Measurements from ENCODE around the gene WNT3A.
"Not testable (repeated sequence)": the region's sequence is repeated elsewhere in the genome, so short reads cannot be mapped to it uniquely, and the experiment has no call there.

Gene WNT3A

DNA sequence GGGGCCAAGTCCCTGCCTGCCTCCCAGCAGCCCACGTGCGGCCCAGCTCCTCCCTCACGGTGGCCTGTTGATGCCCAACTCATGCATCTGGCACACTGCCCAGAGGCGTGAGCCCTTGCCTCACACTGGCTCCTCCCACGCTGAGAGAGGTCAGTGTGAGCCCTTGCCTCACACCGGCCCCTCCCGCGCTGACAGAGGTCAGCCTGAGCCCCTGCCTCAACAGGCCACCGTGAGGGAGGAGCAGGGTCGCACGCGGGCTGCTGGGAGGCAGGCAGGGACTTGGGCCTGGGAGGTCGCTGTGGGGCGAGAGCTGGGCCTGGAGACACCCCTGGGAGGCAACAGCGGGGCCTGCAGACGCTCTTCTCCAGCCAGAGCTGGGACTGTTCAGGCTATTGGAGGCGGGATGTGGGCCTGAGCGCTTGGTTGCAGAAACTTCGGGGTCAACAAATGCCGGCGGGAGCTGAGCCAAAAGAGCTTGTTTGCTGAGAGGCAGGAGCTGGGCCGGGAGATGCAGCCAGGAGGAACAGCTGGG is 33.9 kb upstream of the WNT3A start:
- H3K27me3 ChIP-seq (replicated peaks; ENCODE audit: control insufficient read depth, insufficient read depth, low read length); DNase-seq (ENCODE audit: low read depth); H3K9ac ChIP-seq (ENCODE audit: low read length); H3K4me3 ChIP-seq (ENCODE audit: low read length); H3K9me3 ChIP-seq (ENCODE audit: control insufficient read depth, low read length); H3K36me3 ChIP-seq (ENCODE audit: control insufficient read depth, insufficient read depth, low read length, severe bottlenecking); H3K4me1 ChIP-seq (ENCODE audit: control insufficient read depth, insufficient read depth, low read length): not testable (repeated sequence)

DNA sequence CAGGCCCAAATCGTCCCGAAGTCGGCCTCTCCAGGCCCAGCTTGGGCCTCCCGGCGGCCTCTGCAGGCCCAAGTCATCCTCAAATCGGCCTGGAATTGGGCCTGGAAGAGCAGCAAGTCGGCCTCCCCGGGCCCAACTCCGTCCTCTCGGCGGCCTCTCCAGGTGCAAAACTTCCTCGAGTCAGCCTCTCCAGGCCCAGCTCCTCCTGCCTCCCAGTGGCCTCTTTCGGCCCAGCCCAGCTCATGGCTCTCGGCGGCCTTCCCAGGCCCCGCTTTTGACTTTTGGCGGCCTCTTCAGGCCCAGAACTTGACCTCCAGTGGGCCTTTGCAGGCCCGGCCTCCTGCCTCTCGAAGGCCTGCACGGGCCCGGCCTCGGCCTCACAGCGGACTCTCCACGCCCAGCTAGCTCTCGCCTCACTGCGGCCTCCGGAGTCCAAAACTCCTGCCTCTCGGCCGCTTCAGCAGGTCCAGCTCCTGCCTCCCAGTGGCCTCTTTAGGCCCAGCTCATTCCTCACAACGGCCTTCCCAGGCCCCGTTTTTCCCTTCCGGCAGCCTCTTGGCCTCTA is 33.0 kb upstream of the WNT3A start:
- H3K4me3 ChIP-seq (ENCODE audit: low read length); H3K9me3 ChIP-seq (ENCODE audit: control insufficient read depth, low read length); DNase-seq (ENCODE audit: low read depth); H3K27me3 ChIP-seq (replicated peaks; ENCODE audit: control insufficient read depth, insufficient read depth, low read length); H3K9ac ChIP-seq (ENCODE audit: low read length); H3K36me3 ChIP-seq (ENCODE audit: control insufficient read depth, insufficient read depth, low read length, severe bottlenecking); H3K4me1 ChIP-seq (ENCODE audit: control insufficient read depth, insufficient read depth, low read length): not testable (repeated sequence)

DNA sequence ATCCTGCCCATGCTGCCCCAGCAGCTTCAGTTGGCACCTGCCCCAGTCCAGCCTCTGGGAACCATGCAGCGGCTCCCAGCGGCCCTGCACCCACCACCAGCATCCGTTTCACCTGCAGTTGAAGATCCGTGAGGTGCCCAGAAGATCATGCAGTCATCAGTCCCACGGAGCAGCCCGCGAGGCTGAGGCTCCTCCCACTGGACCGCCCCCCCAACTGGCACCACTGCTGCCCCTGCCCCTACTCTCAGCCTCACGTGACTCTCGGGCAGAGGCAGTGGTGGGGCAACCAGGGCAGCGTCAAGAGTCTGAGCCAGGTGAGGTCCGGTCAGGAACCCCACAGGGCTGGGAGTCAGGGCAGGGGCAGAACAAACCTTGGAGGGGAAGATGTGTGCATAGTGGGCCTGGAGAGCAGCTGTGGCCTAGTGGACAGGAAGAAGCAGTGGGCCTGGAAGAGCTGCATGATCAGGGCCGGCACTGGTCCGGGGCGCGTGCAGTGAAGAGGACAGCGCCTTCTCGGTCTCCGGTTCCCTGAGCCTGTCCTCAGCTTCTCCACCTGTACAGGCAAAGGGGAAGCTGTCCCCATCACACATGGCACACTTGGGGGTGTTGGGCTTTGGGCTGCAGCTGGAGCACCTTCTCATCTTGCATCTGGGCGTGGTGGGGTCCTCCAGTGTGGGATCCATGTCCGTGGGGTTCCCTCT is 31.1 kb upstream of the WNT3A start:
- not testable (repeated sequence) for H3K9ac ChIP-seq (ENCODE audit: low read length); H3K36me3 ChIP-seq (ENCODE audit: control insufficient read depth, insufficient read depth, low read length, severe bottlenecking); DNase-seq (ENCODE audit: low read depth); H3K4me1 ChIP-seq (ENCODE audit: control insufficient read depth, insufficient read depth, low read length); H3K4me3 ChIP-seq (ENCODE audit: low read length); H3K27me3 ChIP-seq (replicated peaks; ENCODE audit: control insufficient read depth, insufficient read depth, low read length); H3K9me3 ChIP-seq (ENCODE audit: control insufficient read depth, low read length)

DNA sequence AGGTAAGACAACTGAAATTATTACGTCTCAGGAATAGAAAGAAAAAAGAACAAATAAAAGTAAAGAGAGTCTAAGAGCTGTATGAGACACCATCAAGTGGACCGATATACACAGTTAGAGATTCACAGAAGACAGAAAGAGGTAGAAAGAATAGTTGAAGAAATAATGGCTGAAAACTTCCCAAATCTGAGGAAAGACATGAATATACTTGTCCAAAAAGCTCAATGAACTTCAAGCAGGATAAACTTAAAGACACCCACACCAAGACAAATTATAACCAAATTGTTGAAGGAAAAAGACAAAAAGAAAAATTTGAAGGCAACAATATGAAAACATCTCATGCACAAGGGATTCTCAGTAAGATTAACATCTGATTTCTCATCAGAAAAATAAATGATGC is 19.6 kb upstream of the WNT3A start:
- Histone ChIP-seq H3K36me3 (ENCODE audit: control insufficient read depth, insufficient read depth, low read length, severe bottlenecking) (no peaks in the 10 kb centered on the region), H3K4me3 (ENCODE audit: low read length) (no peak overlapping the region), H3K9me3 (ENCODE audit: control insufficient read depth, low read length) (peaks cover 21% of the 10 kb centered on the region), H3K27me3 (replicated peaks; ENCODE audit: control insufficient read depth, insufficient read depth, low read length) (no peaks in the 10 kb centered on the region), H3K4me1 (ENCODE audit: control insufficient read depth, insufficient read depth, low read length) (no peaks in the 10 kb centered on the region), H3K9ac (ENCODE audit: low read length) (no peak overlapping the region)
- no peak for DNase-seq (ENCODE audit: low read depth)

DNA sequence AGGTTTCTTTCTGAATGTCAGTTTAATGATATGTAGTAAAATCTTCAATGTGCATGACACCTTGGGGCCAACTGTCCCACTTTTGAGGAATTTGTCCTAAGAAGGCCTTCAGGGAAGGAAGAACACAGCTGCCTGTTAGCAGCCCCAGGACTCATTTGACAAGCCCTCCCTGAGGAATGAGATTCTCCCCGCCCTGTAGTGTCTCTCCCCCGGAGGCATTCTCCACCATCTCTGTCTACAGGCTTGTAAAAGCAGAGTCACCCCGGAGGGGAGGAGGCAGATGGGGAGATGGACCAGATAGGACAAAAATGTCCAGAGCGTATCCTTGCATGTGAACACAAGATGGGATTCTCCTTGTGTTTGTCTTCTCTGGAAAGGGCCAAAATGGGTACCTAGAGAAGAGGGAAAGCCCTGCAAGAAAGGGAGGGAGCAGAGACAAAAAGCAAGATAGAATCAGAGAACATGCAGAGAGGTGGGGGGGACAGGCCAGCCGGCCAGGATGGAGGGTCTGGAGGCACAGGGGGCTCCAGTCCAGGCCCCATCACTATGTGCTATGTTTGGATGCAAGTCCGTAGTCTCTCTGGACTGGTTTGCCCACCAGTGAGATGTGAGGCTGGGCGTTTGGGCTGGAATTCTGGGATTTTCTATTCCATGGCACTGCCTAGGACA is 12.0 kb upstream of the WNT3A start:
- peaks cover 17% of the 10 kb centered on the region for H3K27me3 ChIP-seq (replicated peaks; ENCODE audit: control insufficient read depth, insufficient read depth, low read length)
- no peak overlapping the region for H3K9ac ChIP-seq (ENCODE audit: low read length)
- no peaks in the 10 kb centered on the region for H3K4me1 ChIP-seq (ENCODE audit: control insufficient read depth, insufficient read depth, low read length)
- H3K9me3 ChIP-seq (ENCODE audit: control insufficient read depth, low read length) = peaks cover 30% of the 10 kb centered on the region
- H3K36me3 ChIP-seq (ENCODE audit: control insufficient read depth, insufficient read depth, low read length, severe bottlenecking) = no peaks in the 10 kb centered on the region
- no peak overlapping the region for H3K4me3 ChIP-seq (ENCODE audit: low read length)
- no peak for DNase-seq (ENCODE audit: low read depth)

DNA sequence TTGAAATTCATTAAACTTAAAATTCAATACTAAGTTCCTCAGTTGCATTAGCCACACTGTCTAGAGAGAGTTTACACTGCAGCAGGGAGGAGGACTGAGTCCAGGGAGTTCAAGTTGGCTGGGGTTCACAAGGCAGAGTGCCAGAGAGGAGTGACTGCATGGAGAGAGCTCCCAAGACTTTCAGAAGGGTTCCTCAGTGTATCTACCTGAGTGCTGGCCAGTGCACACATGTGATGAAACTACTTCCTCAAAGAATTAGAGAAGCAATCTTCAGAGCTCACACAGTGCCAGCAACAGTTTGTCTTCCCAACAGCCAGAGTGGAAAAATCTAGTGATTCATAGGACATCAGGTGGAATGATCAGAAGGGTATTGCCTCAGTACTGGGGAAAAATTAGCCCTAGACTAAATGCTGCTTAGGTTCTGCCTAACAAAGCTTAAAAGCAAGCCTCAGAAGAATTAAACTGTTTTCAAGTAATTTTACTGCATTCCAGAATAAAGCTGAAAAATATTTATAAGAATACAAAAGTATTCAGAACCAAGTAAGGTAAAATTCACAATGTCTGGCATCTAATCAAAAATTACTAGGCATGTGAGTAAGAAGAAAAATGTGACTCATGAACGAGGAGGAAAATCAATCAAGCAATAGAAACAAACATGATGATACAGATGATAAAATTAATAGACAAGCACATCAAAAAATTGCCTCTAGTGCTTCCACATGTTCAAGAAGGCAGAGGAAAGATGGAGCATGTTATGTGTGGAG is 10.4 kb upstream of the WNT3A start:
- DNase-seq (ENCODE audit: low read depth) = no peak

DNA sequence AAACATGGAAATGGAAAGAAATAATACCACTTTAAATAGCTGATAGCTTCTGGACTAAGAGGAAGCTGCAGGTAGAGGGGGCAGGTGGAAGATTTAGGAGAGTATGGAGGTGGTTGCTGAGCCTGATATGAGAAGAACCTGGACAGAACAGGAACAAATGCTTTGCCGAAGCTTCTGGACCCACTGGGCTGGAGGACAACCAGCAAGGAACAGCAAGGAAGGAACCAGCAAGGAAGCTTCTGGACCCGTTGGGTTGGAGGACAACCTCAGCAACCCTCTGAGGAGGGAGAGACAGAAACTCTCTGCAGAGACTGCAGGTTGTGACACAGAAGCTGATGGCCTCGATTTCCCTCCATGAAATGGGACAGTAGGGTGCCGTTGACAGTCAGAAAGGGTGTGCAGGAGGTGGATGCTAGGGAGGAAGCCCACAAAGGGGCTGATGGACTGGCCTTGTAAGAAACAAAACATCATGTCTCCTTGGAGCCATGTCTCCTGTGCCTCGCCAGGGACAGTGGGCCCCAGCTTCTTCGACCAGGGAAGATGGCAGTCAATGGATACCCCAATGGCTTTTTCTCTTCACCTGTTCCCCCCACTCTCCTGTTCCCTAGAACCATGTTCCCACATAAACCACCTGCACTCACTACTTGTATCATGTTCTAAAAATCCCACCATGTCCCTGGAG is 8.3 kb upstream of the WNT3A start:
- no peaks in the 10 kb centered on the region for H3K4me1 ChIP-seq (ENCODE audit: control insufficient read depth, insufficient read depth, low read length)
- H3K9me3 ChIP-seq (ENCODE audit: control insufficient read depth, low read length) = peaks cover 18% of the 10 kb centered on the region
- DNase-seq (ENCODE audit: low read depth) = no peak
- no peak overlapping the region for H3K4me3 ChIP-seq (ENCODE audit: low read length)
- peaks cover 49% of the 10 kb centered on the region for H3K27me3 ChIP-seq (replicated peaks; ENCODE audit: control insufficient read depth, insufficient read depth, low read length)
- no peak overlapping the region for H3K9ac ChIP-seq (ENCODE audit: low read length)
- H3K36me3 ChIP-seq (ENCODE audit: control insufficient read depth, insufficient read depth, low read length, severe bottlenecking) = no peaks in the 10 kb centered on the region

More for the DNA sequence above, 10.4 kb upstream of the WNT3A start:
- no peaks in the 10 kb centered on the region for H3K4me1 ChIP-seq (ENCODE audit: control insufficient read depth, insufficient read depth, low read length)
- H3K27me3 ChIP-seq (replicated peaks; ENCODE audit: control insufficient read depth, insufficient read depth, low read length) = peaks cover 31% of the 10 kb centered on the region
- no peaks in the 10 kb centered on the region for H3K36me3 ChIP-seq (ENCODE audit: control insufficient read depth, insufficient read depth, low read length, severe bottlenecking)
- H3K9me3 ChIP-seq (ENCODE audit: control insufficient read depth, low read length) = peaks cover 24% of the 10 kb centered on the region
- H3K9ac ChIP-seq (ENCODE audit: low read length) = no peak overlapping the region
- no peak overlapping the region for H3K4me3 ChIP-seq (ENCODE audit: low read length)

DNA sequence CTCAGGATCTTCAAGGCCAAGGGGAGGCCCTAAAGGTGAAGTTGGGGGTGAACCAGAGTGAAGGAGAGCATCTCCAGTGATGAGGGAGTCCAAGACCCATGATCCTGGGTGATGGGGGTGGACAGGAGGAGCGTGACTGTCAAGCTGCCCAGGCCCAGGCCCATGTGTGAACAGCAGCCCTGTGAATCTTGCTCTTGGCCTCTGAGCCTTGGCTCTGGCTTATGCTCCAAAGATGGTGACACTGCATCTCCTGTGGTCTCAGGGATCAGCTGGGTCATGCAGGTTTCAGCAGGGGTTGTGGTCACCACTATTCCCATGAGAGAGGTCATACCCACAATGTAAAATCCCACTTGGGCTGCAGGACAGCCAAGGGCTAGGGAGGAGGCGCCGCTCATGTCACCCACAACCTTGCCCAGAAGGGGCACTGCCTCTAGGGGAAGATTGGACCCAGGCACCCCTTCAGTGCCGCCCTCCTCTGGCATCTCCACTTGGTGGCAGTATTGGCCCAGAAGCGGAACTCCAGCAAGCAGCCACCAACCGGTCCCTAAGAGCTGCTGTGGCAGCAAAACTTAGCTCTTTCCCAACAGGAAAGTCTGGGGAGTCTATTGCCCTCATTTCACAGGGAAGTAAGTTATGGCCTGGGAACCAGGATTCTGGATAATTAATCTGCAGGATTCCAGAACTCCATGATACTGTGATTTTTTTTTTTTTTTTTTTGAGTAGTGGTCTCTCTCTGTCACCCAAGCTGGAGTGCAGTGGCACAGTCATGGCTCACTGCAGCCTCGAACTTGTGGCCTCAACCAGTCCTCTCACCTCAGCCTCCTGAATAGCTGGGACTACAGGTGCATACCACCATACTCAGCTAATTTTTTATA is 7.5 kb upstream of the WNT3A start:
- H3K9me3 ChIP-seq (ENCODE audit: control insufficient read depth, low read length) = peaks cover 18% of the 10 kb centered on the region
- H3K4me3 ChIP-seq (ENCODE audit: low read length) = no peak overlapping the region
- no peak overlapping the region for H3K9ac ChIP-seq (ENCODE audit: low read length)
- H3K27me3 ChIP-seq (replicated peaks; ENCODE audit: control insufficient read depth, insufficient read depth, low read length) = peaks cover 53% of the 10 kb centered on the region
- DNase-seq (ENCODE audit: low read depth) = peak; percentile 80
- no peaks in the 10 kb centered on the region for H3K36me3 ChIP-seq (ENCODE audit: control insufficient read depth, insufficient read depth, low read length, severe bottlenecking)
- no peaks in the 10 kb centered on the region for H3K4me1 ChIP-seq (ENCODE audit: control insufficient read depth, insufficient read depth, low read length)

DNA sequence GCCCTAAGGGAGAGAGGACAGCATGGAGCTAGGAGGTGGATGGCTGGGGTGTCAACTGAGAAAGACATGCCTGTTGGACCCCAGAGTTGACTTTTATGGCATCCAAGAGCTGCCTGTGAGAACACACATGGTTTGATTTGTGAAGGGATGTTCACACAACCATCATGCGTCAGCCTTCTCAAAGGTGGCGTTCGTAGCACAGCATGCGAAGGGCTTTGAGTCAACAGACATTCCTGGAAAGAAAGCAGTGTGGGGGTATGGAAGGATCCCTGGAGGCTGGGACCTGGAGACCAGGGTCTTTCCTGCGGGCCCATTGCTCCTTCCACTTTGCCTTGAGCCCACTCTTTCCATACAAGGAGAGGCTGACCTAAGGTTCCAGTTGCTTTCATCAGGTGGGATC is 6.4 kb upstream of the WNT3A start:
- no peak overlapping the region for H3K9ac ChIP-seq (ENCODE audit: low read length)
- peaks cover 18% of the 10 kb centered on the region for H3K9me3 ChIP-seq (ENCODE audit: control insufficient read depth, low read length)
- no peak overlapping the region for H3K4me3 ChIP-seq (ENCODE audit: low read length)
- H3K36me3 ChIP-seq (ENCODE audit: control insufficient read depth, insufficient read depth, low read length, severe bottlenecking) = no peaks in the 10 kb centered on the region
- peaks cover 61% of the 10 kb centered on the region for H3K27me3 ChIP-seq (replicated peaks; ENCODE audit: control insufficient read depth, insufficient read depth, low read length)
- no peaks in the 10 kb centered on the region for H3K4me1 ChIP-seq (ENCODE audit: control insufficient read depth, insufficient read depth, low read length)
- no peak for DNase-seq (ENCODE audit: low read depth)

DNA sequence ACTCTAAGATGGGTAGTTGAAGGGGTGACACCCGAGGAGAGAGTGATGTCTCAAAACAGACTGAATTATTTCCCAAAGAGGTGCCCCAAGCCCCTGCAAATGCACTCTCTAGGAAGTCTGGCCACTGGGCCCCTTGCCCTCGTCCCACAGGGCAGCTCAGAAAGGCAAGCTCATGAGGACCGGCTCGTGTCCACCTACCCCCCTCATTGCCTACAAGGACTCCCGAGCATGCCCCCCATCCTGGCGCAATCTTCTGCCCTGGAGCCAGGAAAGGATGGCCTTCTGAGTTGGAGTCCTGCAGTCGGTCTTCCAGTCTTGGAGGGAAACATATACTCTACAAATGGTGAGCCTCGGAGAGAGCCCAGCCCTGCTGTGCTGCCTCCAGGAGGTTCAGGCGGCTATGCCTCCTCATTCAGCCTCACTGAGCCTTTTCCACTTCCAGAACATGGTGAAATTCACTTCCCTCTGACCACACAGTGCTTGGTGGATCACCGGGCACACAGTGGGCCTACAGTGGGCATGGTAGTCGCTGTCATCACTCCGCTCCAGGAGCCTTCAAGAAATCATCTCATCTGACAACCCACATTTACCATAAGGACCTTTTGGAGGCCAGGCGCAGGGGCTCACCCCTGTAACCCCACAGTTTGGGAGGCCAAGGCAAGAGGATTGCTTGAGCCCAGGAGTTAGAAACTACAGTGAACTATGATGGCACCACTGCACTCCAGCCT is 5.8 kb upstream of the WNT3A start:
- Histone ChIP-seq H3K9me3 (ENCODE audit: control insufficient read depth, low read length) (peaks cover 18% of the 10 kb centered on the region), H3K4me3 (ENCODE audit: low read length) (no peak overlapping the region), H3K27me3 (replicated peaks; ENCODE audit: control insufficient read depth, insufficient read depth, low read length) (peaks cover 67% of the 10 kb centered on the region), H3K9ac (ENCODE audit: low read length) (no peak overlapping the region), H3K4me1 (ENCODE audit: control insufficient read depth, insufficient read depth, low read length) (no peaks in the 10 kb centered on the region), H3K36me3 (ENCODE audit: control insufficient read depth, insufficient read depth, low read length, severe bottlenecking) (no peaks in the 10 kb centered on the region)
- no peak for DNase-seq (ENCODE audit: low read depth)
